GM21381 (cell line): ENCODE data around the gene ALK.

Experiments
- ATAC-seq: cut with Tn5 transposase; IDR thresholded peaks from one replicate; pipeline ENCODE4 v1.9.1; 2021; ENCODE audit warnings: mild to moderate bottlenecking, moderate library complexity; ENCODE audit not compliant: unreplicated experiment

Gene ALK

DNA sequence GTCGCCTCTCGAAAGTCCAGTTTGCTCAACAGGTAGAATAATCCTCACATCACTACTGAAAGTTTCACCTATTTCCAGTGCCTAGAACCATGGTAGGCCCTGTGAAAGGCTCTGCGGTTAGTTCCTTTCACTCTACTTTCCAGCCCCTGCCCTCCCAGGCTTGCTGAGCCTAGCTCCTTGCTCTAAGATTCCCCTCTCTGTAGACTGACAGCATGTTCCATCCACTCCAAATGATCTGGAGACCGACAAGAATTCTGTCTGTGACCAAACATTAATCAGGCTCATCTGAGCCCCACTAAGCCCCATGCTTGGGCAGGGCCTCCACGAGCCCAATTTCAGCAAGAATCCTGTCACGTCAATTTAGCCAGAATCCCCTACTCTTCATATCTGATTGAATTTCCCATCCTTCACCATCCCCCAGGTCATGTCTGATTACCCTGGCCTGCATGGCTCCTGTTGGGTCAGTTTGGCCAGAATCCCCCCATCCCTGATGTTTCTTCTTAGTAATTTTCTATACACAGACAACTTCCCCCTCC, 307.0 kb downstream of the ALK start:
- ATAC-seq = no peak

DNA sequence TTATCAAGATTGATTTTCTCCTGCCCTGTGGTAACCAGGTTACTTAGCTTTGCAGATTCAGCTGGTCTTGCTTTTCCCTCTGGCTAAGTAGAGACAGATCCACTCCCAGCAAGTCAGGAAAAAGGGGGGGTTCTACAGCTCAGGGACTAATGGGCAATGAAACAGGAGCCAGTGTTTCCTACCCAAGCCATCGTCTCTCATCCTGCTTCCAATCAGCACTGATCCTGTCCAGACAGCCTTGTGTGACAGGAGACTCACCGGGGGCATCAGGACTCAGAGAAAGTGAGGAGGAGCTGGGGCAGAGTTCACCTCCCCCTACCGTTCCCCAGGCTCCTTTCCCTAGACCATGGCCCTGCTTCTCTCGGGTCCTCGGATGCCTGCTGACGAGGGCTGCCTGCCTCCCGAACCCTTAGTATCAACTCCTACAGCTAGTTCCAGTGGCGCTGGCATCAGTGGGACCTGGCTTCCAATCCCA, 307.6 kb downstream of the ALK start:
- ATAC-seq = no peak

DNA sequence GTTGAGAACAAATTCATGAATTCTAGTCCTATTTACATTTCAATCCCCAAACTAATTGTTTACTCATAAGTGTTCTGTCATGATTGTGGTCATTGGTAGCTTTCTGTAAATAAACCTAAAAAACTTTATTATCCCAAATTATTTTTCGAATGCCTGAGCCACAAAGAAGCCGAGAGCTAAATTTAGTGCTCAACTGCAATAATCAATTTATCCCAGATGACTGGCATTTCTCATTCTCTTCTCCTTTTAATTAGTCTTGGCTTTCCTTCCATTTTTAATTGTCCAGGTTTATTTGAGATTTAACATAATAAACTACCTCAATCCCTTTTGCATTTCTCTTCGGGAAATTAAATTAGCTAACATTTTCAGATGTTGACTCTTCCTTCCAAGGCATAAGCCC, 308.3 kb downstream of the ALK start:
- no peak for ATAC-seq

DNA sequence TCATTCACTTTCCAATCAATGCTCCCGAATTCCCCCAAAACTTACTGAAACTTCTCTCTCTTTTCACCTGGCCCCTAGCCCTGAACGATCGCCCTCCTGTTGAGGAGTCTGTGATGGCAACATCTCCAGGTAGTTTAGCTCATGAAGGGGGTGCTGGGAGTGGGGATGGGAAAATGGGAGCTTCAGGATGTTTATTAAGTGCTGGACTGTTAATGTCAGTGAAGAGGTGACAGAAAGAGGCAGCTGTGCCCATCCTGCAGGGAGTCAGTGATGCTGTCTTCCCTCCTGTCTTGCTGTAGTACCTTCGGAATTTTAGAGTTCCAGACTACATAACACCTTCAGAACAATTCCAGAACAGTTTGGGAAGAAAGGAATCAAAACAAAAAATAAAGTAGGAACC, 308.8 kb downstream of the ALK start:
- no peak for ATAC-seq

DNA sequence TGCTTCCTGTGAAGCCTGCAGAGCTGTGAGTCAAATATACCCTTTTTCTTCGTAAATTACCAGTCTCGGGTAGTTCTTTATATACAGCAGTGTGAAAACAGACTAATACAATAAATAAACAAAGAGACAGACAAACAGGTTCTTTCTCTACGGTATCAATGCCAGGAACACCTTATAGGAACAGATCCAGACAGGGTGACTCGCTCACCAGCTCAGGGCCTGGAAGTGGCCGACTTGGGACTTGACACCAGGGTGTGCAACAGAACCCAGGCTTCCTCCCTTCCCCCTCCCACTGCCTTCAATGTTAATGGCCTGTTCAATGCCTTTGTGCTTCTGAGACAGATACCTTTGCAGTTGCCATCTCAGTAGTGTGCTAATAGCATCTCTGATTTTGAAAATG, 309.5 kb downstream of the ALK start:
- no peak for ATAC-seq

DNA sequence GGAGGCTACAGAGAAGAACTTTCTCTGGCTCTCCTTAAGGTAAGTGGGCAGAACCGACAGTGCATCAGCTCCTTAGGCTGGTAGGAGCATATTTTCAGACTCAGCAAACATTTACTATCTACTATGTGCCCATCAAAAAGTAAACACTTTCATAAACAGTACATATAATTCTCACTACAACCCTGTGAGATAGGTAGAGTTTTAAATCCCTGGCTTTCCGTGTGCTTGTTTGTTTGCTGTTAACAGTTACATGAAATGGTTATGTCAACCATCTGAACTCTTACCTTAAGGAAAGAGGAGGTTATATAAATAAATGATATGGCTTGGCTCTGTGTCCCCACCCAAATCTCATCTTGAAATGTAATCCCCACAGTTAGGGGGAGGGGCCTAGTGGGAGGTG, 310.1 kb downstream of the ALK start:
- no peak for ATAC-seq

DNA sequence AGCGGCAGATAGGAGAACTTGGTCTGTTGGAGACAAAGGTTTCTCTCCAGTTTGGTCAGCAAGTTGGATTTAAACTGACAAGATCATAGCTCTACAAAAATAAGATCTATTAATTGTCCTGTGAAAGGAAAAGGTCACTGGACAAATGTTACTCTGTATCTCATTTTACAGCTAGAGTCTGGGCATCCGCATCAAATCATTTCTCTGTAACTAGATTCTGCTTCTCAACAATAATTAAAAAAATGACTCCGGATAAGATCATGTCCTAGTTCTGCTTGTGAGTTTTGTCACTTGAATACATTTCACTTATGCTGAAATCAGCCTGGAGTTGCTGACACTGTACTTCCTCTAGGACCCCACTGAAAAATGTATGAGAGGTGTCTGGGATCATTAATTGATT, 310.8 kb downstream of the ALK start:
- no peak for ATAC-seq

DNA sequence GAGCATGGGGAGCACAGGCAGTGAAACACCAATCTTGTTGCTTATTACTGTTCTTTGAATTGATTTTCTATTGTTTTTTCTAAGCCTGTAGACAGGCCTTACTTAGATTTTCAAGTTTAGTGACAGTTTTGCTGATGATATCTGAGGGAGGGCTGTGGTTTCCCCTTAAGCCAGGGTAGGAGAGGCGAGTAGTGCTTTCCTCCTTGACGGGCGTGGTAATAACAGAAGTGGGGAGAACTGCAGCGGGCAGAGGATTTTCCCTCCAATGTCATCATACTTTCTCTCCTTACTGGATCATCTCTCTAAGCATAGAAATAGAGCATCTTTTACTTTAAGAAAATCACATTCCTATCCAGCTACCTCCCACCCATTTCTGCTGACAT, 314.4 kb downstream of the ALK start:
- ATAC-seq = no peak

DNA sequence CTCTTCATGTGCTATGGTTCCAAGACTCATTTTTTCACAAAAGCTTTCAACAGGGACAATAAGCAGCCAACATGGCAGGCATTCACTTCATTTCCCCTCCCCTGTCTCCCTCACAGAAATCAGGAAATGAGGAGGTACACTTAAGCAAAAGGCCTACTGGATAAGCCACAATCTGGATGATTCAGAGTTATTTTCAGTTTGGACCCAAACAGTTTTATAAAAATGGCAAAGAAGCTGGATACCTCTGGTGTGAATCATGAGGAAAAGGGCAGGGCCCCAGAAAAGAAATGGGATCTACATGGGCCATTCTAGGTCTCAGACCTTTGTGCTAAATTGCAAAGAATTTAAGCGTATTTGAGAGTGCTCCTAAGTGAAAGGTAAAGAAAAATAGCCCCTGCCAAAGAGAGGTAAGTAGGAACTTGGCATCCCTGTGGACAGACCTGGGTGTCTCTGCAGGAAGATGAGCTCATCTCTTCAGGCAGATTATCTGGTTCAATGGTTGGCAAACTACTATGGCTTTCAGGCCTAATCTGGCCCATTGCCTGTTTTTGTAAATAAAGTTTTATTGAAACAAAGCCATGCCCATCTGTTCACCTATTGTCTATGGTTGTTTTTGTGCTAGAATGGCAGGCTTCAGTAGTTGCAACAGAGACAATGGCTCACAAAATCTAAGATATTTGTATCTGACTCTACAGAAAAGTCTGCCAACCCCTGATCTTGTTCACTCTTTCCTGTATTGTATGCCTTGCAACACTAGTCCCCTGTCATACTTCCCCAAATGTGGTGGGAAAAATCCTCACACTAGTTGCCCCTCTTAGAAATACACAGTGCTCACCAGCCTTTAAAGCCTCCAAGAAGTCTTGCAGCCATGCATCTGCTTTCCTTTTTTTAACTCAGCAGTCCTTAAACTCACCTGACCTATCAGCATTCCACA, 315.0 kb downstream of the ALK start:
- no peak for ATAC-seq

DNA sequence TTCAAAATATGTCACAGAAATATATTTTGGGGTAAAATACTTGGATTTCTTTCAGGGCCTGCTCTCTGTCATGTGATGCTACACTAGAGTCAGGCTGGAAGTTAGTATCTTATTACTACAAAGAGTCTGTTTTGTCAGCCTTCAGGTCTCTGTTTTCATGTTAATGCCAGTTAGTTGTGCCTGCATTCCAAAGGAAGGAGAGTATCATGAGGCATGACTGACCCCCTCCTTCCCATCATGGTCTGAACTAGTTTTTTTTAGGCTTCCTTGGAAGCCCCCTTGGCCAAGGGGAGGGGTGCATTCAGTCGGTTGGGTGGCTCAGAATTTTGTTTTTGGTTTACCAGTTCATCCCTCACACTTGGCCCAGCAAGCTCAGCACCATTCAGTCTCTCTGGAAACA, 318.0 kb downstream of the ALK start:
- ATAC-seq = no peak

DNA sequence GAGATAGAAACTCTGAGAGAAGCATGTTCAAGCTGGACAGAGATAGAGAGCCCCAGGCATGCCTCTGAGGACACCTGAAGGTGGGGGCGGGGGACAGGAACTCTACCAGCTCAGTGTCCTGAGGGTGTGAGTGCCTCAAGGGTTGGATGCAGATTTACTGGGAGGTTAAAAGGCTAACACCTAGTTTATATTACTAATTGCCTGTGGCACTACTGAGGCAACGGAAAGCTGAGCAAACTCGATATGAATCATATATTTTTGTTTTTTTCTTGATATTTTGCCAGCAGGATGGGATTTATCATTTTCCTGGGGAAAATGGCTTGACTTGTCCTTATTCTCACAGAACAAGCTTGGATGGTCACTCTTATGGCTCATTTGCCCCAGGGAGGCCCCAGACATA, 319.5 kb downstream of the ALK start:
- no peak for ATAC-seq

DNA sequence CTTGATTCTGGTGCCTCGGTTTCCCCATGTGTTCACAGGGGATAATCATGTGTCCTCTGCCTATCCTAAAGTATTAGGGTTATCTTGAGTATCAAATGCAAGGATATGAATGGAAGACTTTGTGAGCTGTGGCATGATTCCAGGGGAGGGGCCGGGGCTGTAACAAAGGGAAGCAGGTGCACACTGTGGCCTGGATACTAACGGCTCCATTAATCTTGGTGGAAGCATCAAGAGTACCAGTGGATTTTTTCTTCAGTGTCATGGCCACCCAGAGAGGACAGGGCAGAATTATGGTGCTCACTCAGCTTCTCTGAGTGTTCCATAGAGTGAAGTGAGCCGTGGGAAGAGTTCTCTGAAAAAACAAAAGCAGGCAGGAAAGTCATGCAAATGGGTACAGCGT, 320.1 kb downstream of the ALK start:
- ATAC-seq = no peak

DNA sequence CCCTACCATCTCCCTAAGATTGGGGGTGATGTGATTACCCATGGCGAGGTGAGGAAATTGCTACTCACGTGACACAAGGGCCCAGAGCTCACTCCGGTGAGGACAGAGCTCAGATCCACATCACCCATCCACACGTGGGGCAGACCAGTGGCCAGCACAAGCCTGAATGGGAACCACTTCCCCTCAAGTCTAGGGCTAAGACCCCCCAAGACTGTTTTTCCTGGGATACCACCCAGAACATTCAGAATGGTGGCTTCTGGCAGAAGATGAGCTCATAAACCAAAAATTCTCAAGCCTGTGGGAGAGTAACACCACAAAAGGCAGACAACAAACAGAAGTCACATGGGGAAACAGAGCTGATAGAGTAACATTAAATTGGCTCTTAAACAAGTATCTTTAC, 321.4 kb downstream of the ALK start:
- ATAC-seq = no peak

DNA sequence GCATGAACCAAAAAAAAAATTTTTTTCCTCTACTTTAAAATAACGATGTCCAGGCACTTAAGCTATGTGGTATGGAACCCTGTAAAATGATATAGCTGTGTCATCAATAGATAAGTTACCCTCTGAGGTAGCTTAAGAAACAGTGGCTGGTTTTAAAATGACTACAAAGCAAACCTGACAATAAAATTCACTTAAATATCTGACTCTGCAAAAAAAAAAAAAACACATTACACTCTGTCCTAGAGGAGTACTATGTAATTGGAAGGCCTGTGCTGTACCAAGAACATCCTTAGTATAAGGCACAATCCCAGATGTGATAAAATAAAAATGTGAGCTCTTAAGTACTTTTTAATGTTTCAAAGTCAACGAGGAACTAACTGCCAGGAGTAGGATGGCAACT, 322.4 kb downstream of the ALK start:
- ATAC-seq = no peak

DNA sequence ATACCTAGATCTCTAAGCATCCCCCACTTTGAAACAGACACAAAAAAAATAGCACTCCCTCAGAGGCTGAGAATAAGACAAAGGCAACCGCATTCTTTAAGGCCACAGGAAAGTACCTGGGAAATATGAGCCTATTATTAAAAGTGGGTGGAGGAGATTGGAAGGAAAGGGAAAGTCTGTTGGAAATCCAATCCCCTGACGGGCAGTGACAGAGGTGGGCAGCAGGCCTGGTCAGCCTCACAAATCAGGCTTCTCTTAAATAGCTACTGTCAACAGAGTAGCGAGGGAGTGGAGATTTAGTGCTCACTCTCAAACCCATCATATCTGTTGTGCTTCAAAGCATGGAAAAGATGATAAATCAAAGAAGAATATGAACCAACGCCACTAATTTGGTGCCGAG, 324.4 kb downstream of the ALK start:
- ATAC-seq = no peak

DNA sequence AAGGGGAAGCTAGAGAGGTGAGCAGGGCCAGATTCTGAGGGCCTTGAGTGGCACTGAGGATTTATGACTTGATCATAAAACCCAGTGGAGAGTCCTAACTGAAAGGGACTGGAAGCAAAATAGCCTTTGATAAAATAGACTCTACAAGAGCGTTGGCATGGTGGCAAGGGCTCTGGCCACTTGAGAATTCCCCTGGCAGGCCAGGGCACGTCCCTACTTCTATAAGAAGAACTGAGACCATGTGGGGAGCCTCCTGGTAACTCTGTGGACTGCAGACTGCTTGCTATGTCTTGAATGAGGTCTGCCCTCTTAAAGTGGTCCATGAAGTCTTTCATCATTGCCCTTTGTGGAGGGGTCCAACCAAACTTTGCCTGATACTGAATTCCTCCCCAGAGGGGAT, 324.8 kb downstream of the ALK start:
- ATAC-seq = no peak

DNA sequence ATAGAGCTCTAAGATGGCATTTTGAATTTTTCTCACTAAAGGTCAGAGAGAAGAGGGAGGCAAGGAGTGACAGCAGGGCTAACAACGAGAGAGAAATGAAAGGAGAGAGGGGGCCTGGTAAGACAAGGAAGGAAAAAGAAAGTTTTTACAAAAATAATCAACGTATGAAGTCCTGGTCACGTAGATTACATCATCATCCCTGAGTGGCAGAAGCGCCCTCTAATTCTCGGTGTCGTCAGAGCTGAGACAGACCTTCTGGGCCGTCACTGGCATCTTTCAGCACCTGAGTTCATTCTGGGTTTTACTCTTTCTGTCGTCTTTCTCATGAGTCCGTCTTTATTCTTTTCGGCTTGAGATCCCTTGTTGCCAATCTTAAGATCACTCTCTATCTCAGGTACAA, 329.8 kb downstream of the ALK start:
- ATAC-seq = no peak

DNA sequence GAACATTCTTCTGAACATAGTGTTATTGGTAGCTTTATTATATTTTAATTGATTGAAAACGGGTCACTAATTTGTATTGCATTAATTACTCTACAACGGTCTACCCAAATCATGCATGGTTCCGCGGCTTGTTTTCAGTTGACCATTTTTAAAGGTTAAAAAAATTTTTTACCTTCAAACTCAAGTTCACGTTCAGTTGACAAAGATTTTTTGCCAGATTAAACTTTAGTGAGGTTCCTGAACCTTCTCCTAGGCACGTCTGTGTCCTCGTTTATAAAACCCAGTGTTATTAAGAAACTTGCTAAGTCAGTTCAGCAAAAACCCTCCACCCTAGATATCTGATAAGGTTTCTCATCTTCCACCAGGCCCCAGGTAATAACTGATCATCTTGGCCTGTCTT, 331.2 kb downstream of the ALK start:
- no peak for ATAC-seq

DNA sequence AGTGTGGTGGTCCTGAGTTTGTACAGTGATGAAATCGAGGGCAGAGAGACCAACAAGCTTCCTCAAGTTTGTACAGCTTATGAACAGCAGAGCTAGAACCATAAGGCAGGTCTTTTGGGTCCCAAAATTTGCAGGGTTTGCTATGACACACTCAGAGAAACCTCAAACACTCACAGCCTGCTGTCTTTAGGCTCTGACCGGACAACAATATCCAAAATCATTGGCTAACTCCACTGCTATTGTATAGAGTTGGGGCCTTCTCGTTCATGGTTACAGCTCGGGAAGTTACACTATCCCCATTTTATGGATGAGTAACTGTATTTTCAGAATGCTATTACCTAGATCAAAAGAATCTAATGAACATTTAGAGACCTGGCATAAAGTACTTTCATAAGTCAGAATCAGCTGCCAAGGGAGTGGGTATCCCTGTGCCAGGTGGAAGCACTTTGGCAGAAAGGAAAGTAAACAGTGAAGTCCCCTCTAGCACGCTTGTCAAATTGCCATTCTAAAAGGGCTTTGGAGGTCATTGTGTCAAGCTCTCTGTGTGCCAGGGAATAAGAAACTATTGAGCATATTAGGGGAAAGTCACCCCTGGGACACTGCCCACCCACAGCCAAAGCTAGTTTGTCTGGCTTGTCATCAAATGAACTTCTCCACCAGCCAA, 331.8 kb downstream of the ALK start:
- ATAC-seq = no peak

DNA sequence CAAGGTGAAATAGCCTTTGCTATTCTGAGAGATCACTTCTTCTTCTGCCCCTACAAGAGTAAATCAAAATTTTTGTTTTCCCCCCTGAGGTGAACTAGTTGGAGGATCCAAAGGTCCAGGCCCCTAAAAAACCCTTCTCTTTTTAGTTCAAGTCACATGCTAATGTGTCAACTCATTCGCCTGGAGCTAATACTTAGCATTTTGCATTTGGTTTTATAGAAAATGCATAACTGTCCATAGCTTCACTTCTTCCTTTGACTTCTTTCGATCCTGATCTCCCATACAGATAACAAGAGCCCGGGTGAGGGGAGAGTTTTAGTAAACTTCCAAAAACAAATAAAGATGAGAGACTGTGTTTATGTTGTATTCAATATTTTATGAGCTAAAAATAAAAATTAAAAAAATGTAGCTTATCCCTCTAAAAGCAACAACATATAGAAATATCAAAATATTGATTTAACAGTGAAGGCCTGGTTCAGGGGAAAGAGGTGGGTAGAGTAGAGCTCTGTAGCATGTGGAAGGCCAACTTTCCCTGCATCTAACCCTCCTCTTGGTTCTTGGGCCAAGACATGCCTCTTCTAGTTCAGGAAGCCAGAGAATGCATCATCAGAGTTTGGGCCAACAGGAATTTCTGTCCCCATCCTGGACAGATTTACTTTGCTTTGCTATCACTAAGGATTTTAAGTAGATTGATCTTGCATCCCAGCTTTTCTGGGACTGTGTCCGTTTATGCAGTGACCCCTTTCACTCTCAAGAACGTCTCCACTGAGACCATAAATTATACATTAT, 333.8 kb downstream of the ALK start:
- ATAC-seq = no peak

DNA sequence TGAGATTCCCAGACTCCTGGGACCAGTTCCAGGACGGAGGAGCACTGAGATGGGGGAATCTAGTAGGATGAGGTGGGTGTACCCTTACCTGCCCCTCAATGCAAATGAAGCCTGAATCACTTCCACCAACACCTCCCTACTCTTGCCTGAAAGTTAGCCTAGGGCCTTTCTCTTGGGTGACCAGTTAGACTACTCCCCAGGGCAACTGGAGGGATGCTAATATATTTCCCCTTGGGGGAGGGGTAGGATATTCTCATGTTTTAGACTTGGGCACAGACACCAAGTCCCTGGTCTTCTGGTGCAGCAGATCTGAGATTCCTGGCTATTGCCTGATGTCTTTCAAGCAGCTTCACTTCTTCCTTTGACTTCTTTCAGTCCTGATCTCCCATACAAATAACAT, 334.5 kb downstream of the ALK start:
- ATAC-seq = no peak
